ENCODE results near the gene CCL8.

The CCL8 gene

DNA sequence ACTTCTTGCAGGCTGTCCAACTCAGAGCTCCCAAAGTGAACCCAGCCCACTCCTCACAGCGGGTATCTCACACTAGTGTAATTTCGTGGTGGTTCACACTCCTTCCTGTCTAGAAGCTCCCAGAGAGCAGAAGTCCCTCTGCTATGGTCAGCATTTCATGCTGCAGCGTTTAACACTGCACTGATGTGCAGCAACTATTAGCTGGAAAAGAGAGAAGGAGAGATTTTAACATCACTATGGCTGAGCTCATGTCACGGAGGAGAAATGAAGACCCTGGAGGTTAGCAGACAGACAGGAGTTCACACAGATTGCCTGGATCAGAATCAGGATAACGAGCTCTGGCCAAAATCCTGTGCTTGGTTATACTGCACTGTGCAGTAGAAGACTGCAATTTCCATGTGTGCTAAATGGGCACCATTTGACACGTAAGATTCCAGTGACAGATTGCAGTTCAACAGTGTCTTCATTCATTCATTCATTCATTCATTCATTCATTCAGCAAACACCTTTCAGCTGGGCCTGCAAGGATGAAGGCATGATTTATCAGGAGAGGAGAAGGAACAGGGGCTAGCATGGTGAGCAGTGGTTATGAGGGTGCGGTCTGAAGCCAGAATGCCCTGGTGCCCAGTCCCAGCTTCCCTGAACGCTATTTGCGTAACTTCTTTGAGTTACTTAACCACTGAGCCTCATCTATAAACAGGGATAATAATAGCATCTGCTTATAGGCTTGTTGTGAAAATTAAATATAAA lies 49.1 kb downstream of the CCL8 start:
- no peak for DNase-seq

DNA sequence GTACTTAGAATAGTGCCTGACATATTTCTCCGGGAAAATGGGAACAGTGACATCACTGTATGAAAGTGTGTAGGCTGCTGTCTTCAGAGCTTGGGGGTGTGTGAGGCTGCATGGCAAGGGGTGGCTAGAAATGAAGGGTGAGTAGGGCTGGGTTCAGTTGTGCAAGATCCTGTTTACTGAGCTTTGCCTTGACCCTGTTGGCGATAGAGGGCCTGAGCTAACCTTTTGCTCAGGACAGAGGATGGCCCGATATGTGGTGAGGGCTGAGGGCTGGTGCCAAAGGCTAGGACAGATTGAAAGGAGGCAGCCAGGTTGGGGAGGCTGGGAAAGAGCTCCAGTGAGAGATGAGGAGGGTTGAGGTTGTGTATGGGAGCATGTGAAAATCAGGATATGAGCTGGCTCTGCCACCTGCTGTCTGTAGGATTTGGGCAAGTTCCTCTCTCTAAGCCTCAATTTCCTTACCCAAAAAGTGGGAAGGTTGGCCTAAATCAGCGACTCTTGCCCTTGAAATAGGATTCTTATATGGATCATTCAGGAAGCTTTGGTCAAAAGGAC lies 49.8 kb downstream of the CCL8 start:
- no peak for DNase-seq

DNA sequence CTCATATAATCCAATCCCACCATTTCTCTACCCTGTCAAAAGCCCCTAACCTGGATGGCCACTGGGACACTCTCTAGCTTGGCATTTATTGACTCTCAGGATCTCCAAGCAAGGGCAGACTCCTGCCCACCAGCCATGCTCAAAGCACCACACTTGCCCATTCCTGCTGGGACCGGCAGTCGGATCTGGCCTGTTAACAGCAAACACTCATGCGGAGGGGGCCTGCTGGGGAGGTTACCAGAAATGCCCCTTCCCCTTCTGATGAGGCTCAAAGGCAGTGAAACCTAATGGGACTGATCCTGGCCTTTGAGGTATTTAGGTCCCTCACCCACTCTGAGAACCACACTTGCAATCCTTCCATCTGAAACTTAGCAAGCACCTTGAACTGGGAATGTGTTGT lies 50.3 kb downstream of the CCL8 start:
- DNase-seq = no peak

DNA sequence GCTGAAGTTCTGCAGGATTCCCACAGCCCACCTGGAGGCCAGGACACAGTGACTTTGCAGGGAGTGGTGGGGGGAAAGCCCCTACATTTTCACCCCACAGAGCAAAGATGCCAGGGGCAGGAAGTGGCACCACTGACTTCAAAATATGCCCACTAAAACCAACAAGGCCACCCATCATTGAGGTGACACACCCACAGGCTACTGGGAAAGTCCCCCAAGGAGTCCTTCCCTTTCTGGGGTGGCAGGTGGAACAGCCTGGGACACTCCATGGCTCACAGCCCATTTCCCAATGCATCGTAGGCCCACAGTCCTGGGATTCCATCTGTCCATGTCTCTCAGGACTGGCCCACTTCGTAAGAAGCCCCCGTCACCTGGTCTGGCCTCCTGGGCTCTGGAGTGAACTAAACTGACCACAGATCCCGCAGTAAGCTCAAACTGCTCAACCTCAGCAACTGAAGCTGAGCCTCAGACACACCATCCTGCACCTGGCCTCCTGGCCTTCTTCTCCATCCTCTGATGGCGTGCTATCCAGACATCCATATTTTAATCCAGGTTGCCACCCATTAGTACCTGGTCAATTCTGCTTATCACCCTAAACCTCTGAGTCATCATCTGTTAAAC lies 51.3 kb downstream of the CCL8 start:
- DNase-seq = no peak

DNA sequence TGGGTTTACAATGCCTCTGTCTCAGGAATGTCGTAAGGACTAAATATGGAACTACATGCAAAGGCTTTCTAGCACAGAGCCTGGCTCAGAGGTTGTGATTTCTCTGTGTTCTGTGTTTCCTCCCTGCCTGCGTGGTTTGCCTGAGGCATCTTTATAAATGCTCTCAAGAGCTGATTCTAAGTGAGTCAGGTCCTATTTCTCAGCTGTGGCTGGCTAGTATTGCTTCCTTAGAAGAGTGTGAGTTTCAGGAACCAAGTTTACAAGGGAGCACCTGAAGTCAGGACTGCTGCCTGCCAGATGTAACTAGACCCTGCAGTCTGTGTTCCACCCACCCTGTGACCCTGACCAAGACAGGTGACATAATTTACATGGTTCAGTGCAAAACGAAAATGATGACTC lies 51.8 kb downstream of the CCL8 start:
- DNase-seq = no peak

Data from central memory CD4-positive, alpha-beta T cell (primary cell).